OCI-LY1 (cell line): ENCODE measurements around the gene IDUA.

Experiments
- EZH2 ChIP-seq: fragments of 200-600 bp; sonication (generic), shearing (Covaris generic); IDR thresholded peaks from 2 replicates; pipeline ENCODE4 v1.8.0; 2017; ENCODE audit warnings: borderline replicate concordance, mixed run types, mild to moderate bottlenecking, antibody characterized with exemption, low read length, moderate library complexity, mixed read lengths
- TF ChIP-seq, protein P1 (sequence below): fragments of 200-600 bp; sonication (generic), shearing (Covaris generic); IDR thresholded peaks from 2 replicates; pipeline ENCODE4 v1.5.1; 2017; ENCODE audit warnings: mild to moderate bottlenecking, antibody characterized with exemption, low read length, moderate library complexity, mixed read lengths

- TF ChIP-seq, protein P1, sequence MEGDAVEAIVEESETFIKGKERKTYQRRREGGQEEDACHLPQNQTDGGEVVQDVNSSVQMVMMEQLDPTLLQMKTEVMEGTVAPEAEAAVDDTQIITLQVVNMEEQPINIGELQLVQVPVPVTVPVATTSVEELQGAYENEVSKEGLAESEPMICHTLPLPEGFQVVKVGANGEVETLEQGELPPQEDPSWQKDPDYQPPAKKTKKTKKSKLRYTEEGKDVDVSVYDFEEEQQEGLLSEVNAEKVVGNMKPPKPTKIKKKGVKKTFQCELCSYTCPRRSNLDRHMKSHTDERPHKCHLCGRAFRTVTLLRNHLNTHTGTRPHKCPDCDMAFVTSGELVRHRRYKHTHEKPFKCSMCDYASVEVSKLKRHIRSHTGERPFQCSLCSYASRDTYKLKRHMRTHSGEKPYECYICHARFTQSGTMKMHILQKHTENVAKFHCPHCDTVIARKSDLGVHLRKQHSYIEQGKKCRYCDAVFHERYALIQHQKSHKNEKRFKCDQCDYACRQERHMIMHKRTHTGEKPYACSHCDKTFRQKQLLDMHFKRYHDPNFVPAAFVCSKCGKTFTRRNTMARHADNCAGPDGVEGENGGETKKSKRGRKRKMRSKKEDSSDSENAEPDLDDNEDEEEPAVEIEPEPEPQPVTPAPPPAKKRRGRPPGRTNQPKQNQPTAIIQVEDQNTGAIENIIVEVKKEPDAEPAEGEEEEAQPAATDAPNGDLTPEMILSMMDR, result no peak
- TF ChIP-seq EZH2, result no peak
Observed at GRCh38 chr4:996997-997374, 10.1 kb downstream of the IDUA start.
